Small intestine (tissue), 7 donors: ENCODE measurements around the gene CCSER1. TPM values are rescaled to one million over a fixed set of nuclear protein-coding genes. Genes with fewer than 3 reads are reported as not detected.
"Not testable (repeated sequence)": the region's sequence is repeated elsewhere in the genome, so short reads cannot be mapped to it uniquely, and the experiment has no call there.

Experiments
- DNase-seq, 2 donors: peaks; one replicate each; pipeline versions ENCODE4 v3.0.0 to v3.0.0-alpha.2; 2013
- FAIRE-seq: peaks from 2 replicates; lab custom pipeline; 2012; peaks lifted over from hg19 to GRCh38; lab: Jason Lieb, UNC
- H3K27ac ChIP-seq, 3 donors: one replicate each; pipeline ENCODE4 v1.5.1; 2013; ENCODE audit warnings: low read length in 2 of 3, mild to moderate bottlenecking in 2 of 3, control low read depth in 1 of 3, inconsistent platforms in 1 of 3, low read depth in 1 of 3, moderate library complexity in 1 of 3
- H3K27me3 ChIP-seq, 3 donors: one replicate each; pipeline ENCODE4 v1.6.1; 2013; ENCODE audit warnings: low read length in 3 of 3, inconsistent platforms in 1 of 3; ENCODE audit not compliant: control insufficient read depth in 3 of 3, insufficient read depth in 3 of 3
- H3K36me3 ChIP-seq, 3 donors: one replicate each; pipeline ENCODE4 v1.6.1; 2013; ENCODE audit warnings: low read length in 3 of 3, inconsistent platforms in 1 of 3, low read depth in 1 of 3, mild to moderate bottlenecking in 1 of 3, moderate library complexity in 1 of 3; ENCODE audit not compliant: control insufficient read depth in 3 of 3, insufficient read depth in 2 of 3
- H3K4me1 ChIP-seq, 3 donors: one replicate each; pipeline ENCODE4 v1.6.1; 2013; ENCODE audit warnings: low read length in 2 of 3, inconsistent platforms in 1 of 3, low read depth in 1 of 3, mild to moderate bottlenecking in 1 of 3, moderate library complexity in 1 of 3; ENCODE audit not compliant: control insufficient read depth in 3 of 3, insufficient read depth in 2 of 3
- H3K4me3 ChIP-seq, 3 donors: one replicate each; pipeline ENCODE4 v1.5.1; 2013; ENCODE audit warnings: low read length in 3 of 3, control low read depth in 1 of 3, inconsistent platforms in 1 of 3, low read depth in 1 of 3, mild to moderate bottlenecking in 1 of 3, moderate library complexity in 1 of 3
- H3K9me3 ChIP-seq, 2 donors: one replicate each; pipeline ENCODE4 v1.6.1; 2013; ENCODE audit warnings: low read depth in 1 of 2, low read length in 1 of 2; ENCODE audit not compliant: control insufficient read depth in 2 of 2, insufficient read depth in 1 of 2
- WGBS, 3 donors: extraction: QIAGEN DNeasy Blood & Tissue Kit; methylation state at CpG; one replicate each; pipeline ENCODE4 v1.1.7; 2013; 5-methylcytosine and 5-hydroxymethylcytosine counted together
- polyA plus RNA-seq, 4 donors: library from polyadenylated mRNA; stranded (reverse) in 3 of 4; unstranded in 1 of 4; fragments of 200-250 nt in 3 of 4; fragments of 120-200 nt in 1 of 4; gene quantifications; one replicate each; pipeline versions ENCODE4 v1.2.1 to v1.2.3, GENCODE V29; 2013
- donor health status: healthy with polysubstance abuse.
- donor health status: control.
- donor health status: control.
- donor health status: Bipolar disorder and iron deficiency.
- donor health status: healthy.

The CCSER1 gene
- polyA plus RNA-seq, 4 donors: 3.5 to 8.7 (median 5.7) TPM

DNA sequence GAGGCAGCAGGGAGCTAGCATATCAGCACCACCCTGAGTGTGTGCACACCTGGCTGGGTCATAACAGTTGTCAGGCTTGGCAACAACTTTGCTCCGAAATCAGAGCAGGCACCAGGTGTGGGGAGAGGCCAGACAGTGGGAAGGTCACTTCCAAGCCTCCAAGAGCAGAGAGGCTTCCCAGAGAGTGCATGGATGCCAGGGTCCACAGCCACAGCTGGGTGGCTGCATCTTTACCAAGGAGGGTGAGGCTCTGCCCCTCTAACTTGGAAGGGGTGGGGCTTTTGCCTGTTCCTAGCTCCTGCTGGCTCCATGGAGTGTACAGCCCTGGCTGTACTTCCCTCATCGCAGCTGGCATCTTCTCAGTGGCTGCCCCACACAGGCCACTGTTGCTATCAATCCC is 322.4 kb downstream of the CCSER1 start:
- FAIRE-seq: no peak
- DNase-seq: no peak
- H3K36me3 ChIP-seq: peaks cover 0 to 12% (median 0%) of the 10 kb centered on the region in 3 donors
- H3K4me3 ChIP-seq: no peak overlapping the region
- H3K27ac ChIP-seq: no peak overlapping the region
- H3K9me3 ChIP-seq: peaks cover 0 to 32% of the 10 kb centered on the region in 2 donors
- no peaks in the 10 kb centered on the region for H3K27me3 ChIP-seq
- H3K4me1 ChIP-seq: no peaks in the 10 kb centered on the region
- WGBS, 3 donors: 80 to 92% (median 87%) methylated on average over 2 of the region's 2 CpGs

GRCh38 chr4:90456891-90457290 is 329.7 kb downstream of the CCSER1 start:
- Histone ChIP-seq H3K27ac (no peak overlapping the region), H3K36me3 (peaks cover 0 to 12% (median 0%) of the 10 kb centered on the region in 3 donors), H3K4me3 (no peak overlapping the region), H3K27me3 (no peaks in the 10 kb centered on the region), H3K9me3 (peaks cover 0 to 51% of the 10 kb centered on the region in 2 donors), H3K4me1 (no peaks in the 10 kb centered on the region)
- FAIRE-seq (no peak), DNase-seq (no peak)
- WGBS, 3 donors: 90 to 94% (median 90%) methylated on average over 11 of the region's 11 CpGs

- H3K4me3 ChIP-seq: no peak overlapping the region
- H3K9me3 ChIP-seq: peaks cover 0 to 44% of the 10 kb centered on the region in 2 donors
- FAIRE-seq (no peak), DNase-seq (no peak)
- no peak overlapping the region for H3K27ac ChIP-seq
- H3K36me3 ChIP-seq: peaks cover 0 to 12% (median 0%) of the 10 kb centered on the region in 3 donors
- no peaks in the 10 kb centered on the region for H3K4me1 ChIP-seq
- WGBS, 3 donors: 89 to 92% (median 91%) methylated on average over 6 of the region's 6 CpGs
- H3K27me3 ChIP-seq: no peaks in the 10 kb centered on the region
Measured at GRCh38 chr4:90457817-90458216, 330.6 kb downstream of the CCSER1 start.

GRCh38 chr4:90458576-90458975 is 331.4 kb downstream of the CCSER1 start:
- FAIRE-seq (no peak), DNase-seq (no peak)
- Histone ChIP-seq H3K27me3 (no peaks in the 10 kb centered on the region), H3K4me3 (no peak overlapping the region), H3K27ac (no peak overlapping the region), H3K36me3 (peaks cover 0 to 12% (median 0%) of the 10 kb centered on the region in 3 donors), H3K4me1 (no peaks in the 10 kb centered on the region), H3K9me3 (peaks cover 0 to 37% of the 10 kb centered on the region in 2 donors)
- 87 to 93% (median 89%) methylated on average over 3 of the region's 3 CpGs for WGBS, 3 donors

DNA sequence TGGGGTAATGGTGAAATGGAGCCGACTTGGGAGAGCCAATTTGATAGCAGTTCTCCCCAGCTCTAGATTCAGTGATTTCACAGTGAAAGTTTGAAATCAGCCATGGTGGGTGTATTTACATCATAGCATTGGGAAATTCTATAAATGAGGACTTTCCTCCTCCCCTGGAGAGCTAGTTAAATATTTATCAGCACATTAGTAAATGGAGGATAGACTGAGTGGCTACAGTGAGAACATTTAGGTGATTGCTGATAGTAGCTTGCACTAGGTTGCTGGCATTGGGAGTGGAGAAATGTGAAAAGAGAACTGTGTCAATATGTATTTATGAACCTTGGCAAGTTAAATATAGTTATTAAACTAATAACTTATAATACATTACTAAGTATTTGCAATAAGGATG is 347.3 kb downstream of the CCSER1 start:
- Histone ChIP-seq H3K4me3 (no peak overlapping the region), H3K4me1 (peaks cover 0 to 5% (median 0%) of the 10 kb centered on the region in 3 donors), H3K36me3 (peaks cover 0 to 2% (median 0%) of the 10 kb centered on the region in 3 donors), H3K9me3 (peaks cover 0 to 1% of the 10 kb centered on the region in 2 donors), H3K27me3 (no peaks in the 10 kb centered on the region), H3K27ac (no peak overlapping the region)
- FAIRE-seq (no peak), DNase-seq (peak; percentile 4 to 19)
- WGBS, 3 donors: 58 to 80% (median 68%) methylated on average over 1 of the region's 1 CpG

- no peak for FAIRE-seq
- Histone ChIP-seq H3K4me1 (peaks cover 0 to 5% (median 0%) of the 10 kb centered on the region in 3 donors), H3K27me3 (no peaks in the 10 kb centered on the region), H3K27ac (no peak overlapping the region), H3K9me3 (peaks cover 0 to 2% of the 10 kb centered on the region in 2 donors), H3K4me3 (no peak overlapping the region), H3K36me3 (peaks cover 0 to 2% (median 0%) of the 10 kb centered on the region in 3 donors)
- DNase-seq: no peak
- WGBS, 3 donors: 80 to 88% (median 86%) methylated on average over 6 of the region's 6 CpGs
Measured at GRCh38 chr4:90476019-90476418, 348.8 kb downstream of the CCSER1 start.

- Histone ChIP-seq H3K27ac (no peak overlapping the region), H3K4me1 (peaks cover 0 to 5% (median 0%) of the 10 kb centered on the region in 3 donors), H3K27me3 (no peaks in the 10 kb centered on the region), H3K36me3 (no peaks in the 10 kb centered on the region), H3K9me3 (peaks cover 0 to 2% of the 10 kb centered on the region in 2 donors), H3K4me3 (no peak overlapping the region)
- DNase-seq (no peak), FAIRE-seq (no peak)
- WGBS, 3 donors: 47 to 70% (median 56%) methylated on average over 4 of the region's 4 CpGs
Measured at GRCh38 chr4:90476586-90476985, 349.4 kb downstream of the CCSER1 start.

DNA sequence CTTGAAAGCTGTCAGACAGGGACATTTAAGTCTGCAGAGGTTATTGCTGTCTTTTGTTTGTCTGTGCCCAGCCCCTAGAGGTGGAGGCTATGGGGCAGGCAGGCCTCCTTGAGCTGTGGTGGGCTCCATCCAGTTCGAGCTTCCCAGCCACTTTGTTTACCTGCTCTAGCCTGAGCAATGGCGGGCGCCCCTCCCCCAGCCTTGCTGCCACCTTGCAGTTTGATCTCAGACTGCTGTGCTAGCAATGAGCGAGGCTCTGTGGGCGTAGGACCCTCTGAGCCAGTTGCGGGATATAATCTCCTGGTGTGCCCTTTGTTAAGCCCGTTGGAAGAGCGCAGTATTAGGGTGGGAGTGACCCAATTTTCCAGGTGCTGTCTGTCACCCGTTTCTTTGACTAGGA is 357.7 kb downstream of the CCSER1 start:
- not testable (repeated sequence) for DNase-seq, H3K4me3 ChIP-seq, FAIRE-seq, H3K27me3 ChIP-seq, H3K9me3 ChIP-seq, H3K36me3 ChIP-seq, H3K27ac ChIP-seq, H3K4me1 ChIP-seq
- 91 to 96% (median 95%) methylated on average over 9 of the region's 9 CpGs for WGBS, 3 donors

- DNase-seq: no peak
Measured at GRCh38 chr4:90486346-90486745, 359.2 kb downstream of the CCSER1 start.

More at GRCh38 chr4:90486346-90486745, 359.2 kb downstream of the CCSER1 start:
- no peaks in the 10 kb centered on the region for H3K4me1 ChIP-seq
- peaks cover 0 to 5% (median 0%) of the 10 kb centered on the region in 3 donors for H3K36me3 ChIP-seq
- H3K27me3 ChIP-seq: no peaks in the 10 kb centered on the region
- H3K9me3 ChIP-seq: peaks cover 0 to 10% of the 10 kb centered on the region in 2 donors
- no peak overlapping the region for H3K27ac ChIP-seq
- H3K4me3 ChIP-seq: no peak overlapping the region
- FAIRE-seq: no peak
- WGBS, 3 donors: 62 to 87% (median 75%) methylated on average over 1 of the region's 1 CpG
